Panc1 (cell line): ENCODE data around the gene RALGAPB. TPM values are rescaled to one million over a fixed set of nuclear protein-coding genes. Genes with fewer than 3 reads are reported as not detected.

Source experiments
- ATAC-seq: fragments of 200-7000 bp; cut with Tn5 transposase; 2 replicates; pipeline ENCODE4 v1.9.1; 2020; ENCODE audit warnings: mild to moderate bottlenecking, moderate library complexity
- BruUV-seq: library from RNA; stranded (reverse); fragments of 400-500 nt; replicated peaks from 2 replicates; lab custom pipeline; 2021; lab: Mats Ljungman, UMichigan
- CTCF ChIA-PET: fragments of 300-600 bp; sonication (Branson Sonifier 250); formaldehyde crosslinking; loops from one replicate; lab custom pipeline; 2022; ENCODE audit warnings: antibody characterized with exemption; lab: Charles Lee
- POLR2A ChIA-PET: fragments of 300-600 bp; sonication (Branson Sonifier 250); formaldehyde crosslinking; loops from one replicate; lab custom pipeline; 2022; ENCODE audit warnings: antibody characterized with exemption; lab: Charles Lee
- DNase-seq: peaks from one replicate; pipeline ENCODE4 v3.0.0-alpha.2; 2010; ENCODE audit warnings: low read depth, low spot score
- H3K27ac ChIP-seq: 2 replicates; pipeline ENCODE4 v1.5.1; 2011; ENCODE audit warnings: mild to moderate bottlenecking, low read length, inconsistent platforms
- H3K27me3 ChIP-seq: fragments of 200-500 bp; sonication (Bioruptor generic); 2 replicates; pipeline ENCODE4 v1.6.0; 2014; ENCODE audit warnings: low read length, inconsistent platforms; ENCODE audit not compliant: control insufficient read depth, insufficient read depth
- H3K36me3 ChIP-seq: fragments of 200-500 bp; sonication (Bioruptor generic); 2 replicates; pipeline ENCODE4 v1.5.1; 2014; ENCODE audit warnings: inconsistent platforms, mild to moderate bottlenecking, low read length, moderate library complexity; ENCODE audit not compliant: control insufficient read depth, insufficient read depth
- H3K4me1 ChIP-seq: 2 replicates; pipeline ENCODE4 v1.5.1; 2011; ENCODE audit warnings: inconsistent platforms, mild to moderate bottlenecking, low read length, moderate library complexity; ENCODE audit not compliant: control insufficient read depth, insufficient read depth
- H3K4me3 ChIP-seq, 2 experiments: 2 replicates each; pipeline ENCODE4 v1.5.1; 2011 to 2012; ENCODE audit warnings: low read depth in 2 of 2, low read length in 2 of 2, mild to moderate bottlenecking in 2 of 2, inconsistent platforms in 1 of 2, moderate library complexity in 1 of 2
- H3K9me3 ChIP-seq: fragments of 200-500 bp; sonication (Bioruptor generic); 2 replicates; pipeline ENCODE4 v1.5.1; 2014; ENCODE audit warnings: low read depth, mild to moderate bottlenecking, inconsistent platforms, low read length, moderate library complexity; ENCODE audit not compliant: control insufficient read depth, insufficient read depth
- CTCF ChIP-seq: fragments of 450-650 bp; IDR thresholded peaks from 2 replicates; pipeline ENCODE4 v1.5.1; 2017; ENCODE audit warnings: mild to moderate bottlenecking
- POLR2AphosphoS5 ChIP-seq: IDR thresholded peaks from 2 replicates; pipeline ENCODE4 v1.6.1; 2012; ENCODE audit warnings: mild to moderate bottlenecking, low read depth, low read length, moderate library complexity
- SIN3A ChIP-seq: IDR thresholded peaks from 2 replicates; pipeline ENCODE4 v1.6.1; 2012; ENCODE audit warnings: low read depth, mild to moderate bottlenecking, low read length, moderate library complexity, borderline replicate concordance; ENCODE audit not compliant: insufficient read depth
- TCF7L2 ChIP-seq: IDR thresholded peaks from 2 replicates; pipeline ENCODE4 v1.6.1; 2011; ENCODE audit warnings: mild to moderate bottlenecking, low read depth, low read length, inconsistent platforms
- in situ Hi-C: cut with HindIII; loops from 2 replicates; pipeline ENCODE4 v1.10.0; 2016; ENCODE audit warnings: low sequenced_read_pairs, low pct_unique_long_range_greater_than_20kb
- intact Hi-C: fragments of 100-400 bp; cut with micrococcal nuclease; formaldehyde crosslinking; loops from one replicate; pipeline ENCODE4 v1.10.0; 2022; ENCODE audit not compliant: unreplicated experiment
- total RNA-seq: library from RNA; stranded (reverse); gene quantifications from one replicate; pipeline ENCODE4 v1.2.1, GENCODE V29; 2021; ENCODE audit not compliant: unreplicated experiment
- TF ChIP-seq, protein P1 (sequence below), 2 experiments: IDR thresholded peaks; 2 replicates each; pipeline ENCODE4 v1.6.1; 2011 to 2012; ENCODE audit warnings: low read depth in 2 of 2, control low read depth in 1 of 2, low read length in 1 of 2, mild to moderate bottlenecking in 1 of 2, moderate library complexity in 1 of 2; ENCODE audit not compliant: insufficient read depth in 1 of 2

RALGAPB gene
- total RNA-seq, 1 experiment from 2014 or later = 33.1 TPM

DNA sequence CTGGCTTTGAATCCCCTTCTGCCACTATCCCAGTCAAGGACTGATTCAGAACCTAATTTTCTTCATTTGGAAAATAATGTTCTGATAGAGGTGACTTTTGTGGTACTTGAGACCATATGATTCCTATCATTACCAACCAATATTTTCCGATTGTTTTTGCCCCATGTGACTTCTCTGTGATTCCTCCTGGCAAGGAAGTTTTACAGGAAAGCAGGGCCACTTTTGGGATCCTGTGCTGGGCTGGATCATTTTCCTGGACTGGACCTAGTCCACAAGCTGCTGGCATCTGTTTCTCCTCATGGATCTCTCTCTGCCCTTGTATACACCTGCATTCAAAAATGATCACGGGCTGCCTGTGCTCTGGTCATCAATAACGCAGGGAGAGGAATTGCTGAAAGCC lies 23.6 kb upstream of the RALGAPB start:
- no peak for ATAC-seq
- peaks cover 2% of the 10 kb centered on the region; the same call in 1 of the 2 replicates for H3K36me3 ChIP-seq
- H3K27me3 ChIP-seq = no peaks in the 10 kb centered on the region
- TF ChIP-seq, protein P1, sequence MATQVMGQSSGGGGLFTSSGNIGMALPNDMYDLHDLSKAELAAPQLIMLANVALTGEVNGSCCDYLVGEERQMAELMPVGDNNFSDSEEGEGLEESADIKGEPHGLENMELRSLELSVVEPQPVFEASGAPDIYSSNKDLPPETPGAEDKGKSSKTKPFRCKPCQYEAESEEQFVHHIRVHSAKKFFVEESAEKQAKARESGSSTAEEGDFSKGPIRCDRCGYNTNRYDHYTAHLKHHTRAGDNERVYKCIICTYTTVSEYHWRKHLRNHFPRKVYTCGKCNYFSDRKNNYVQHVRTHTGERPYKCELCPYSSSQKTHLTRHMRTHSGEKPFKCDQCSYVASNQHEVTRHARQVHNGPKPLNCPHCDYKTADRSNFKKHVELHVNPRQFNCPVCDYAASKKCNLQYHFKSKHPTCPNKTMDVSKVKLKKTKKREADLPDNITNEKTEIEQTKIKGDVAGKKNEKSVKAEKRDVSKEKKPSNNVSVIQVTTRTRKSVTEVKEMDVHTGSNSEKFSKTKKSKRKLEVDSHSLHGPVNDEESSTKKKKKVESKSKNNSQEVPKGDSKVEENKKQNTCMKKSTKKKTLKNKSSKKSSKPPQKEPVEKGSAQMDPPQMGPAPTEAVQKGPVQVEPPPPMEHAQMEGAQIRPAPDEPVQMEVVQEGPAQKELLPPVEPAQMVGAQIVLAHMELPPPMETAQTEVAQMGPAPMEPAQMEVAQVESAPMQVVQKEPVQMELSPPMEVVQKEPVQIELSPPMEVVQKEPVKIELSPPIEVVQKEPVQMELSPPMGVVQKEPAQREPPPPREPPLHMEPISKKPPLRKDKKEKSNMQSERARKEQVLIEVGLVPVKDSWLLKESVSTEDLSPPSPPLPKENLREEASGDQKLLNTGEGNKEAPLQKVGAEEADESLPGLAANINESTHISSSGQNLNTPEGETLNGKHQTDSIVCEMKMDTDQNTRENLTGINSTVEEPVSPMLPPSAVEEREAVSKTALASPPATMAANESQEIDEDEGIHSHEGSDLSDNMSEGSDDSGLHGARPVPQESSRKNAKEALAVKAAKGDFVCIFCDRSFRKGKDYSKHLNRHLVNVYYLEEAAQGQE (IDR thresholded peaks at IDR 0.05; ENCODE audit: insufficient read depth in 1 of 2, low read depth in 2 of 2, low read length in 1 of 2) = no peak
- TF ChIP-seq SIN3A (no peak), CTCF (no peak), TCF7L2 (no peak), POLR2AphosphoS5 (no peak)
- no TSS peak for BruUV-seq
- no peaks in the 10 kb centered on the region for H3K9me3 ChIP-seq
- no peak overlapping the region for H3K27ac ChIP-seq
- DNase-seq = no peak
- intact Hi-C loops (no loop called here), in situ Hi-C loops (no loop called here)
- peaks cover 13% of the 10 kb centered on the region for H3K4me1 ChIP-seq
- ChIA-PET POLR2A (no interaction called here), CTCF (no interaction called here)
- H3K4me3 ChIP-seq = no peak overlapping the region

DNA sequence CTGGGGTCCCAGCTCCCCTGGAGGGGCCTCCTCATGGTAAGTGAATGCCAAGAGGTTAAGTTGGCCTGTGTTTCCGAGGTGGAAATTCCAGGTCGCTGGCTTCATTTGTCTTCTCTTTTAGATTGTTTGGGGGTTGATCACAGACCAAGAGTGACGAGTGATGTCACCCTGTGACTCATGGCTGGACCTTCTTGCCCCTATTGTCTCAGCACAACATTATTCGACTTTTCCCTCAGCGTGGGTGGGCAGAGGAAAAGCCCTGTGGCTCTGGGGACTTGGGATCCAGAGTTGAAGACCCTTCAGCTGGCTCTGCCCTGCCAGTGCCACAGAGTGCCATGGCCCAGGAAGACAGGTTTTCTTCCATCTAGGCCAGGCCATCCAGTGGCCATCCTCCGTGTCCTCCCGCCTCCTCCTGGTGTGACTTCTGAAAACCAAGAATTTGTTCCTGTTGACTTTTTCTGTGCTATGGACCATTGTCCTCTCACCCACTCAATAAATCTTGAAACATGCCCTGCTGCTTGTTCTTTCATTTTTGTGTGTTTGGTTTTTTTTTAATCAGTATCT lies 22.1 kb upstream of the RALGAPB start:
- DNase-seq = no peak

More for the DNA sequence above, 22.1 kb upstream of the RALGAPB start:
- H3K9me3 ChIP-seq = no peaks in the 10 kb centered on the region
- TF ChIP-seq, protein P1 (IDR thresholded peaks at IDR 0.05; ENCODE audit: insufficient read depth in 1 of 2, low read depth in 2 of 2, low read length in 1 of 2) = no peak
- TF ChIP-seq TCF7L2 (no peak), SIN3A (no peak), POLR2AphosphoS5 (no peak), CTCF (no peak)
- BruUV-seq = no TSS peak
- ChIA-PET CTCF (no interaction called here), POLR2A (no interaction called here)
- in situ Hi-C loops = no loop called here
- peaks cover 2% of the 10 kb centered on the region; the same call in 1 of the 2 replicates for H3K36me3 ChIP-seq
- no peaks in the 10 kb centered on the region for H3K27me3 ChIP-seq
- intact Hi-C loops = no loop called here
- no peak for ATAC-seq
- H3K4me3 ChIP-seq = no peak overlapping the region
- peaks cover 13% of the 10 kb centered on the region for H3K4me1 ChIP-seq
- no peak overlapping the region for H3K27ac ChIP-seq
